ENCODE results near the gene EP300.
"Not testable (repeated sequence)": the region's sequence is repeated elsewhere in the genome, so short reads cannot be mapped to it uniquely, and the experiment has no call there.

The EP300 gene

DNA sequence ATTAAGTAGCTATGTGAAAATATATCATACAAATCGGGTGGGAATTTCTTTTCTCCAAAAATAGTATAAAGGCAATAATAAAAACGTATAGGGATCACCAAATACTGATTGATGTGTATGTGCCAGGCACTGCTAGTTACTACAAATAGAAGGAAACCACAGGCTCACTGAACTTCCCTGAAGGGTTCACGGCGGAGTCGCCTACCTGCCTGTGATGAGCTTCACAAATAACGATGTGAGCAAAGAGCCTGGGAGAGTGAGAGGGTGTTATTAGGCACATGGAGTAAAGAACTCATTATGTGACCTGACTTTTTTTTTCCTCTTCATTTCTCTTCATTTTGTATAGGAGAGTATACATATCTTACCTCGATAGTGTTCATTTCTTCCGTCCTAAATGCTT lies 76.8 kb downstream of the EP300 start:
- DNase-seq: no peak

GRCh38 chr22:41171996-41172395 lies 79.6 kb downstream of the EP300 start:
- DNase-seq: no peak

DNA sequence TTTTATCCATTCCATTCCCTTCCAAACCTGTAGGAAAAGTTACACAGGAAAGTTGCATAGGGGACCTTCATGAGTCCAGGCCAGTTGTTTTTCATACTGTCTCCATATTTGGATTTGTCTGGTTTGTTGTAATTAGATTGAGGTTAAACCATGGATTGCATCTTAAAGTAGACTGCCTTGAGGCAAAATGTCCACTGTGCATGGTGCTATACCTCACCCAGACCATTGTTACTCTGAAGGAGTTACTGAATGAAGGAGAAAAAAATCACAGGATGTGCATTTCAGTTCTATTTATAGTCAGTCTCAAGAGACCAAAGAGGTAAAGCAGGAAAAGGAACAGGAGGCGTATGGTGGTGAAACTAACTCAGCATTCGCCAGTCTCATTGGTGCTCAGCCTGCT lies 83.2 kb downstream of the EP300 start:
- no peak for DNase-seq

DNA sequence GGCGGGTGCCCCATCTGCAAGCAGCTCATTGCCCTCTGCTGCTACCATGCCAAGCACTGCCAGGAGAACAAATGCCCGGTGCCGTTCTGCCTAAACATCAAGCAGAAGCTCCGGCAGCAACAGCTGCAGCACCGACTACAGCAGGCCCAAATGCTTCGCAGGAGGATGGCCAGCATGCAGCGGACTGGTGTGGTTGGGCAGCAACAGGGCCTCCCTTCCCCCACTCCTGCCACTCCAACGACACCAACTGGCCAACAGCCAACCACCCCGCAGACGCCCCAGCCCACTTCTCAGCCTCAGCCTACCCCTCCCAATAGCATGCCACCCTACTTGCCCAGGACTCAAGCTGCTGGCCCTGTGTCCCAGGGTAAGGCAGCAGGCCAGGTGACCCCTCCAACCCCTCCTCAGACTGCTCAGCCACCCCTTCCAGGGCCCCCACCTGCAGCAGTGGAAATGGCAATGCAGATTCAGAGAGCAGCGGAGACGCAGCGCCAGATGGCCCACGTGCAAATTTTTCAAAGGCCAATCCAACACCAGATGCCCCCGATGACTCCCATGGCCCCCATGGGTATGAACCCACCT lies 84.7 kb downstream of the EP300 start:
- no peak for DNase-seq

DNA sequence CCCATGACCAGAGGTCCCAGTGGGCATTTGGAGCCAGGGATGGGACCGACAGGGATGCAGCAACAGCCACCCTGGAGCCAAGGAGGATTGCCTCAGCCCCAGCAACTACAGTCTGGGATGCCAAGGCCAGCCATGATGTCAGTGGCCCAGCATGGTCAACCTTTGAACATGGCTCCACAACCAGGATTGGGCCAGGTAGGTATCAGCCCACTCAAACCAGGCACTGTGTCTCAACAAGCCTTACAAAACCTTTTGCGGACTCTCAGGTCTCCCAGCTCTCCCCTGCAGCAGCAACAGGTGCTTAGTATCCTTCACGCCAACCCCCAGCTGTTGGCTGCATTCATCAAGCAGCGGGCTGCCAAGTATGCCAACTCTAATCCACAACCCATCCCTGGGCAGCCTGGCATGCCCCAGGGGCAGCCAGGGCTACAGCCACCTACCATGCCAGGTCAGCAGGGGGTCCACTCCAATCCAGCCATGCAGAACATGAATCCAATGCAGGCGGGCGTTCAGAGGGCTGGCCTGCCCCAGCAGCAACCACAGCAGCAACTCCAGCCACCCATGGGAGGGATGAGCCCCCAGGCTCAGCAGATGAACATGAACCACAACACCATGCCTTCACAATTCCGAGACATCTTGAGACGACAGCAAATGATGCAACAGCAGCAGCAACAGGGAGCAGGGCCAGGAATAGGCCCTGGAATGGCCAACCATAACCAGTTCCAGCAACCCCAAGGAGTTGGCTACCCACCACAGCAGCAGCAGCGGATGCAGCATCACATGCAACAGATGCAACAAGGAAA lies 85.4 kb downstream of the EP300 start:
- DNase-seq: no peak

- DNase-seq: no peak
These were observed 86.1 kb downstream of the EP300 start for GRCh38 chr22:41178425-41178975.

GRCh38 chr22:41180362-41180761 lies 88.0 kb downstream of the EP300 start:
- not testable (repeated sequence) for DNase-seq

DNA sequence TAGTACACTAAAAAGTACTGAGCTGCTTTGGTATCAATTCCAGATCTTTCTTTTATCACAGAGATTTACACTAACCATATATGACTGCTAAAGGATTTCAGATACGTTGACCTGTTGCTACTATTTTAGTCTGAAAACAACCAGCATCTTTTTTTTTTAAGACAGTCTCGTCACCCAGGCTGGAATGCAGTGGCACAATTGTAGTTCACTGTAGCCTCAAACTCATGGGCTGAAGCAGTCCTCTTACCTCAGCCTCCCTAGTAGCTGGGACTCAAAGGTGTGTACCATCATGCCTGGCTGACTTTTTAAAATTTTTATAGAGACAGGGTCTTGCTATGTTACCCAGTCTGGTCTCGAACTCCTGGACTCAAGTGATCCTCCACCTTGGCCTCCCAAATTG lies 88.5 kb downstream of the EP300 start:
- DNase-seq: no peak

GRCh38 chr22:41181349-41182241 lies 89.2 kb downstream of the EP300 start:
- DNase-seq: no peak

DNA sequence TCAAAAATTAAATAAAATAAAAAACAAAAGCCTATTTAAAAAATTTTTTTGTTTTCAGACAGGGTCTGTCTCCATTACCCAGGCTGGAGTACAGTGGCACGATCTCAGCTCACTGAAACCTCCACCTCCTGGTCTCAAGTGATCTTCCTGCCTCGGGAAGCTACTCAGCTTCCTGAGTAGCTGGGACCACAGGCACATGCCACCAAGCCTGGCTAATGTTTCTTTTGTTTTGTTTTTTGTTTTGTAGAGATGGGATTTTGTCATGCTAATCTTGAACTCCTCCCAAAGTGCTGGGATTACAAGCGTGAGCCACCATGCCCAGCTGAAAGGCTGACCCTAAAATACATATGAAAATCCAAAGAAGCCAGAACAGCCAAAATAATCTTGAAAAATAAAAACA lies 92.3 kb downstream of the EP300 start:
- no peak for DNase-seq

DNA sequence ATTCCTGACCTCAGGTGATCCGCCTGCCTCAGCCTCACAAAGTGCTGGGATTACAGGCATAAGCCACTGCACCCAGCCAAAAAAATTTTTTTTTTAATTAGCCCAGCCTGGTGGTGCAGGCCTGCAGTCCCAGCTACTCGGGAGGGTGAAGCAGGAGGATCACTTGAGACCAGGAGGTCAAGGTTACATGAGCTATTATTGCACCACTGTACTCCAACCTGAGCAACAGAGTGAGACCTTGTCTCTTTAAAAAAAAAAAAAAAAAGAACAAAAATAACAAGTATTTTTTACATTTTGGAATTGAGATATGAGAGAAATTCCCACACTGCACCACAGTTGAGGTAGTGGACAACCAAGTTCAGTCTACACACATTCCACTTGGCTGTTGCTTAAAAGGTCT lies 99.1 kb downstream of the EP300 start:
- no peak for DNase-seq

GRCh38 chr22:41193829-41194228 lies 101.4 kb downstream of the EP300 start:
- no peak for DNase-seq

DNA sequence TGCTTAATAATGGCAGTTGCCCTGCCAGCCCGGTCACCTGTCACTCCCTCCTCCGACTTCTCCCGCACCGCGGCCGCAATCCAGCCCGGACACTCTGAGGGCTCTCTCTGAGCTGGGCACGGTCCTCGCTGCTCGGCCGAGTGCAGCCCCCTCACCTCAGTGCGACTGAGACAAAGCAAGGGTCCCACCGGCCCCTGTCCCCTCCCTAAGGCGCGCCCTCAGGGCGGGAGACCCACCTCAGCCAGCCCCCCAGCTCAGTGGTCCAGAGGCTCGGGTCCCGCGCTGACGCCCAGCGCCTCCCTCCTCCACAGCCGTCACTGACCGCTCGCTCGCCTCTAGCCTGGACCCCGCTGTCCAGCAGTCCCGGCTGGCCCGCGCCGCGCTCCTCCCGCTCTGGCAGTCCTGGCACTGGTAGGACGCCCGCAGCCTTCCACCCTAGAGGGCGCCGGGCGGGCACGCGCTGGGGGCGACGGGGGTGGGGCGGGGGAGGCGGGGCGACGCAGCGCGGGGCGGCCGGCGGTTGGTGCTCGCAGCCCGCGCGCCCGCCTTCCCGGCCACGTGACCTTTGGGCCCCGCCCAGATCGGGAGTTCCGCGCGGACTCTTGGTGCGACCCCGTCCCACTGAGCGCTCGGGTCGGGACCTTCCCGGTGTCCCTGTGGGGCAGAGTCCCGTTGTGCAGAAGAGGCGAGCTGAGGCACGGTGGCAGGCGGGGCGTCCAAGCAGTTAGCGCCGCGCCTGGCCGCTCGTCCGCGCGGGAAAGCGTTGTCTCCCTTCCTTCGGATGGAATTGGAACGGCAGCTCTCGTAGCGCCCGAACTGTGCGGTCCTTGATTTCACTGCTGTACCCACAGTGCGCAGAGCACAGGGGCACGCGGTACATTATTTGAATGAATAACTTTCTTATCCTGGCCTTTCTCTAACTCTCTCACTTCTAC lies 104.9 kb downstream of the EP300 start:
- no peak for DNase-seq

GRCh38 chr22:41198027-41198580 lies 105.7 kb downstream of the EP300 start:
- no peak for DNase-seq

GRCh38 chr22:41201141-41201540 lies 108.7 kb downstream of the EP300 start:
- no peak for DNase-seq

GRCh38 chr22:41203118-41203517 lies 110.7 kb downstream of the EP300 start:
- DNase-seq: no peak

GRCh38 chr22:41204066-41204465 lies 111.7 kb downstream of the EP300 start:
- DNase-seq: no peak

- peak; percentile 78 for DNase-seq
These were observed 112.9 kb downstream of the EP300 start, which contains the start of gene L3MBTL2 for GRCh38 chr22:41204992-41205900. L3MBTL2 (plus strand) TSS chr22:41205312; CDS start chr22:41205363, 51 bp downstream.

GRCh38 chr22:41206719-41207118 lies 114.3 kb downstream of the EP300 start:
- DNase-seq: no peak

- no peak for DNase-seq
These were observed 123.0 kb downstream of the EP300 start for GRCh38 chr22:41215409-41215808.

GRCh38 chr22:41215926-41216325 lies 123.5 kb downstream of the EP300 start:
- no peak for DNase-seq

Data from NCI-H2081 treated with DMSO at 0.1 percent for 48 hours (cell line).